Neuron (in vitro differentiated cells): ENCODE results near the gene RSPH3.

Experiments
- H2AFZ ChIP-seq: one replicate; pipeline ENCODE4 v1.6.1; 2013; ENCODE audit warnings: low read depth, mild to moderate bottlenecking, inconsistent platforms, low read length, moderate library complexity
- H3K27me3 ChIP-seq: one replicate; pipeline ENCODE4 v1.6.1; 2013; ENCODE audit warnings: low read length; ENCODE audit not compliant: insufficient read depth
- H3K36me3 ChIP-seq: one replicate; pipeline ENCODE4 v1.6.1; 2013; ENCODE audit warnings: low read length; ENCODE audit not compliant: insufficient read depth
- H3K4me1 ChIP-seq: one replicate; pipeline ENCODE4 v1.6.1; 2013; ENCODE audit warnings: low read length; ENCODE audit not compliant: insufficient read depth
- H3K4me3 ChIP-seq: 2 replicates; pipeline ENCODE4 v1.5.1; 2013; ENCODE audit warnings: mild to moderate bottlenecking, low read length, moderate library complexity
- H3K9me3 ChIP-seq: one replicate; pipeline ENCODE4 v1.6.1; 2013; ENCODE audit warnings: low read length

Gene RSPH3

GRCh38 chr6:158987657-158988056 is 12.3 kb downstream of the RSPH3 start:
- H2AFZ ChIP-seq = no peak overlapping the region
- H3K4me3 ChIP-seq = no peak overlapping the region
- no peaks in the 10 kb centered on the region for H3K4me1 ChIP-seq
- H3K36me3 ChIP-seq = peaks cover 1% of the 10 kb centered on the region
- H3K27me3 ChIP-seq = no peaks in the 10 kb centered on the region
- H3K9me3 ChIP-seq = peaks cover 18% of the 10 kb centered on the region

- H3K36me3 ChIP-seq = peaks cover 14% of the 10 kb centered on the region
- no peaks in the 10 kb centered on the region for H3K9me3 ChIP-seq
- no peaks in the 10 kb centered on the region for H3K27me3 ChIP-seq
- no peak overlapping the region for H2AFZ ChIP-seq
- H3K4me1 ChIP-seq = no peaks in the 10 kb centered on the region
- H3K4me3 ChIP-seq = no peak overlapping the region
Measured at GRCh38 chr6:158978757-158979156, 21.2 kb downstream of the RSPH3 start.

- Histone ChIP-seq H3K4me3 (no peak overlapping the region), H3K4me1 (no peaks in the 10 kb centered on the region), H2AFZ (no peak overlapping the region), H3K27me3 (no peaks in the 10 kb centered on the region), H3K9me3 (no peaks in the 10 kb centered on the region), H3K36me3 (peaks cover 12% of the 10 kb centered on the region)
Measured at GRCh38 chr6:158977382-158977781, 22.6 kb downstream of the RSPH3 start.

- peaks cover 7% of the 10 kb centered on the region for H3K36me3 ChIP-seq
- no peaks in the 10 kb centered on the region for H3K27me3 ChIP-seq
- no peak overlapping the region for H3K4me3 ChIP-seq
- H3K9me3 ChIP-seq = peaks cover 9% of the 10 kb centered on the region
- H3K4me1 ChIP-seq = no peaks in the 10 kb centered on the region
- no peak overlapping the region for H2AFZ ChIP-seq
Measured at GRCh38 chr6:158972241-158973233, 27.5 kb downstream of the RSPH3 start.

DNA sequence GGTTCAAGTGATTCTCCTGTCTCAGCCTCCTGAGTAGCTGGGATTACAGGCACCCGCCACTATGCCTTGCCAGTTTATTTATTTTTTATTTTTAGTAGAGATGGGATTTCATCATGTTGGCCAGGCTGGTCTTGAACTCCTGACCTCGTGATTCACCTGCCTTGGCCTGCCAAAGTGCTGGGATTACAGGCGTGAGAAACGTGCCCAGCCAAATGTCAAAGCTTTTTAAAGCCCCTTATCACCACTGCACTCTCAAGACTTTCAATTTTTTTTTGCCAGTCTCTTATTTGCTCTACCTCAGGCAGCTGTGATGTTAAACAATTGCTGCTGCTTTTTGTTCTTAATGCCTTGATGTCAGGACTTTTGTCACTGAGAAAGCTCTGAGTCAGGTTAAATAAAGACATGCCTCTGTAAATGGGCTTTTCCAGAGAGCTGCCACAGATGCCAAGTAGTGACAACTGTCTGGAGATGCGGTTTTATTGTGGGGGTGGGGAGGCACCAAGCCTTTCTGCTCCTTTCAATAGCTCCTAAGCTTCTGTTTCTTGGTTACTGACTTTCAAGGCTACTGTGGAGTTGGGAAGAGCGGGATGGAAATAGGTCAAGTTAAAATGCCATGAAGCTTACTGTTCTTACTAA is 29.2 kb downstream of the RSPH3 start:
- Histone ChIP-seq H3K4me1 (no peaks in the 10 kb centered on the region), H3K36me3 (peaks cover 4% of the 10 kb centered on the region), H3K9me3 (peaks cover 11% of the 10 kb centered on the region), H2AFZ (no peak overlapping the region), H3K27me3 (no peaks in the 10 kb centered on the region), H3K4me3 (no peak overlapping the region)

- Histone ChIP-seq H2AFZ (no peak overlapping the region), H3K36me3 (peaks cover 4% of the 10 kb centered on the region), H3K4me1 (no peaks in the 10 kb centered on the region), H3K27me3 (no peaks in the 10 kb centered on the region), H3K4me3 (no peak overlapping the region), H3K9me3 (peaks cover 11% of the 10 kb centered on the region)
Measured at GRCh38 chr6:158969148-158969547, 30.9 kb downstream of the RSPH3 start.

GRCh38 chr6:158963020-158963808 is 36.8 kb downstream of the RSPH3 start:
- Histone ChIP-seq H3K27me3 (no peaks in the 10 kb centered on the region), H2AFZ (no peak overlapping the region), H3K4me1 (peaks cover 3% of the 10 kb centered on the region), H3K36me3 (no peaks in the 10 kb centered on the region), H3K4me3 (no peak overlapping the region), H3K9me3 (peaks cover 2% of the 10 kb centered on the region)

DNA sequence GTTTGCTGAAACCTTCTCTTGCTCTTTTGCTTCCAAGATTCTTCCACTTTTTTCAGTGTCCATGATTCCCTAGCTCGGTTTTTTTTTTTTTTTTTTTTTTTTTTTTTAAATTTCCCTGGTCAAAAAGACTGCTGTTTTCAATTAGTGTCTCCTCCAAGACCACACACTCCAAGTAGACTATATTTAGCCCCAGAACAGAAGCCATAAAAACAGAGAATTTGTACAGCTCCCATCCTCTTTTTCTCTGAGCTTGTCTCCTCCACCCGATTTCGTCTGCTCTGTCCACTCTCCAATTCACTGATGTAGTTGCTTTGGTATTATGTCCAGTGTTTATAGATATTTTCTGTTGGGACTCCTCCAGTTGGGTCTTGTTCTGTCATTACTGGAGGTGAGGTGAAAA is 37.6 kb downstream of the RSPH3 start:
- Histone ChIP-seq H3K4me1 (peaks cover 3% of the 10 kb centered on the region), H3K4me3 (no peak overlapping the region)

DNA sequence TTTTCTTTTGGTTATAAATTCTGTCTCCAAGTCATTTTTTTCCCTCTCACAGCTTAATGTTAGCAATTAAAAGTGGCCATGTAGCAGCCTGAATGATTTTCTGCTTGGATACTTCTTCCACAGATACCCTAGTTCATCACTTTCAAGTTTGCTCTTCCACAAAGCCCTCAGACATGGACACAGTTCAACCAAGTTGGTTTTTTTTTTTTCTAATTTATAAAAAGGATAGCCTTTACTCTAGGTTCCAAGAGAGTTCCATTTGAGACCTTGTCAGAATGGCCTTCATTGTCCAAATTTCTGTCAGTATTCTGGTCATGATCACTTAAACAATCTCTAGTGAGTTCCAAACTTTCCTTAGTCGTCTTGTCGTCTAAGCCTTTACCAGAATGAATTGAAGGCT is 40.0 kb downstream of the RSPH3 start:
- Histone ChIP-seq H3K4me1 (peaks cover 3% of the 10 kb centered on the region), H3K9me3 (peaks cover 7% of the 10 kb centered on the region), H2AFZ (no peak overlapping the region), H3K27me3 (no peaks in the 10 kb centered on the region), H3K4me3 (no peak overlapping the region), H3K36me3 (no peaks in the 10 kb centered on the region)

More for the DNA sequence above, 37.6 kb downstream of the RSPH3 start:
- H3K36me3 ChIP-seq = no peaks in the 10 kb centered on the region
- H3K9me3 ChIP-seq = peaks cover 2% of the 10 kb centered on the region
- no peak overlapping the region for H2AFZ ChIP-seq
- no peaks in the 10 kb centered on the region for H3K27me3 ChIP-seq

- Histone ChIP-seq H3K27me3 (no peaks in the 10 kb centered on the region), H3K4me1 (peaks cover 3% of the 10 kb centered on the region), H2AFZ (no peak overlapping the region), H3K9me3 (peaks cover 7% of the 10 kb centered on the region), H3K36me3 (no peaks in the 10 kb centered on the region), H3K4me3 (no peak overlapping the region)
Measured at GRCh38 chr6:158959552-158959951, 40.5 kb downstream of the RSPH3 start.

GRCh38 chr6:158958504-158959386 is 41.3 kb downstream of the RSPH3 start:
- no peaks in the 10 kb centered on the region for H3K27me3 ChIP-seq
- H3K36me3 ChIP-seq = no peaks in the 10 kb centered on the region
- no peak overlapping the region for H3K4me3 ChIP-seq
- no peak overlapping the region for H2AFZ ChIP-seq
- peaks cover 3% of the 10 kb centered on the region for H3K4me1 ChIP-seq
- H3K9me3 ChIP-seq = peaks cover 7% of the 10 kb centered on the region

GRCh38 chr6:158955255-158955654 is 44.7 kb downstream of the RSPH3 start:
- H2AFZ ChIP-seq = no peak overlapping the region

More at GRCh38 chr6:158955255-158955654, 44.7 kb downstream of the RSPH3 start:
- Histone ChIP-seq H3K9me3 (peaks cover 7% of the 10 kb centered on the region), H3K4me1 (peaks cover 2% of the 10 kb centered on the region), H3K4me3 (no peak overlapping the region), H3K36me3 (no peaks in the 10 kb centered on the region), H3K27me3 (no peaks in the 10 kb centered on the region)
